Measurements from ENCODE around the gene GOPC. TPM values are rescaled to one million over a fixed set of nuclear protein-coding genes. Genes with fewer than 3 reads are reported as not detected.

The GOPC gene
- total and polyA plus RNA-seq, 2 experiments from 2014 or later, result 15.5 to 26.4 TPM

DNA sequence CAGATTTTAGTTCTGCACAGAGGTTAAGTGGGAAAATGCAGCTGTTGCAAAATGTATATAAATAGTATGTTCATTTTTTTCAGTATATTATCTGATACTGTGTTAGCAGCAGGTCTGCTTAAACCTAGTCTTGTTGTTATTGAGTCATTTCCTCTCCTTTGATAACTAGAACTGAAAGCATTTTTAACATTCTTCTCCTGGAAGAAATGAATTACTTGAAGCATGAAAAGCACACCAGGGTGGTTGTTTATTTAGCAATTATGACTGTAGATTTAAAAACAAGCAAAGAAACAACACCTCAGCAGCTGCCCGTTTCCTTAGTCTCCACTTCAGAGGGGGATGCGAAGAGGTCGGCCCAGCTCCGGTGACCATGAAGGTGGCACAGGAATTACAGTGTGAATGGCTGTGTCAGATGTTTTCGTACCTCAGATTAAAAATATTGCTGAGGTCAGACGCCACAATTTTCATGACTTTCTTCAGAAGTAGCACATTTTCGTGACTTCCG, 53.5 kb downstream of the GOPC start:
- no peaks in the 10 kb centered on the region for H3K36me3 ChIP-seq (ENCODE audit: insufficient read depth)
- no peaks in the 10 kb centered on the region for H3K9me3 Mint-ChIP-seq
- H3K4me1 Mint-ChIP-seq, result peaks cover 28% of the 10 kb centered on the region
- H3K27ac Mint-ChIP-seq, result no peak overlapping the region; the same call in 1 of the 2 replicates
- peaks cover 3% of the 10 kb centered on the region for H3K27me3 Mint-ChIP-seq (ENCODE audit: insufficient read depth, low read depth, poor library complexity)
- H4K20me1 ChIP-seq (replicated peaks; ENCODE audit: insufficient read depth), result no peaks in the 10 kb centered on the region
- no peaks in the 10 kb centered on the region for H3K9me2 ChIP-seq (ENCODE audit: insufficient read depth)
- ATAC-seq (no peak), DNase-seq (ENCODE audit: low spot score) (peak; percentile 21)
- H3F3A ChIP-seq (replicated peaks; ENCODE audit: low read depth), result no peaks in the 10 kb centered on the region
- no peaks in the 10 kb centered on the region for H3K79me2 ChIP-seq (replicated peaks; ENCODE audit: insufficient read depth)
- no peak for TF ChIP-seq CREB1 (CRISPR knock-in tag; IDR thresholded peaks at IDR 0.05; ENCODE audit: low read depth)
- 0 out of 2 replicates have a peak, but pooled peaks have one; percentile 22 for TF ChIP-seq NANOG (IDR thresholded peaks at IDR 0.05; ENCODE audit: borderline replicate concordance)
- H3K4me2 ChIP-seq, result peak overlapping the region; percentile 92
- peaks cover 30% of the 10 kb centered on the region for H3K4me1 ChIP-seq (ENCODE audit: insufficient read depth)
- no peak overlapping the region for H2AFZ ChIP-seq
- H3K27me3 ChIP-seq (ENCODE audit: insufficient read depth), result peaks cover 25% of the 10 kb centered on the region
- no peak overlapping the region for H3K27ac ChIP-seq (ENCODE audit: low read depth)
- H3K4me3 ChIP-seq, result peak overlapping the region; percentile 65
- H3K36me3 Mint-ChIP-seq (ENCODE audit: low read depth), result 0 out of 3 replicates have a peak, but pooled peaks cover 3% of the 10 kb centered on the region
- peak overlapping the region; percentile 23; the same call in 2 of the 3 replicates for H3K4me3 Mint-ChIP-seq

DNA sequence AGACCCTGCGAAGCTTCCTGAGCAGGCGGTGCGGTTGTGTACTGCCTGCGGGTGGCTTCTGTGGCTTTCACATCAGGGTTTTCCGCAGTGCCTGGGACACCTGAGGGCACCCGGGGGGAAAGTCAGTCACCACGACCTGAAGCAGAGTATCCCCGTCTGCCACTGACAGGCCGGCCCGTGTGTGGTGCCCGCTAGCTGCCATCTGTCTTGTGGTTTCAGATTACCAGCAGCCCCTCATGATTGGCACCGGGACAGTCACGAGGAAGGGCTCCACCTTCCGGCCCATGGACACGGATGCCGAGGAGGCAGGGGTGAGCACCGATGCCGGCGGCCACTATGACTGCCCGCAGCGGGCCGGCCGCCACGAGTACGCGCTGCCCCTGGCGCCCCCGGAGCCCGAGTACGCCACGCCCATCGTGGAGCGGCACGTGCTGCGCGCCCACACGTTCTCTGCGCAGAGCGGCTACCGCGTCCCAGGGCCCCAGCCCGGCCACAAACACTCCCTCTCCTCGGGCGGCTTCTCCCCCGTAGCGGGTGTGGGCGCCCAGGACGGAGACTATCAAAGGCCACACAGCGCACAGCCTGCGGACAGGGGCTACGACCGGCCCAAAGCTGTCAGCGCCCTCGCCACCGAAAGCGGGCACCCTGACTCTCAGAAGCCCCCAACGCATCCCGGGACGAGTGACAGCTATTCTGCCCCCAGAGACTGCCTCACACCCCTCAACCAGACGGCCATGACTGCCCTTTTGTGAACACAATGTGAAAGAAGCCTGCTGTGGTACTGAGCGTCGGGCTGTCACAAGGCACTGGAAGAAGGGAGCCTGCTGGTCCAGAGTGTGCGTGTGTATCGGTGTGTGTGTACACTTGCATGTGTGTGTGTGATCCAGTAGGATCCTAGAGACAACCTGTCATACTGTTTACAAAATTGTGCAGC, 54.4 kb downstream of the GOPC start:
- no peaks in the 10 kb centered on the region for H3K9me2 ChIP-seq (ENCODE audit: insufficient read depth)
- ATAC-seq (peak; percentile 92), DNase-seq (ENCODE audit: low spot score) (peak; percentile 84)
- H3K27ac Mint-ChIP-seq, result no peak overlapping the region
- H3K4me3 Mint-ChIP-seq, result peak overlapping the region; percentile 66
- H3K27ac ChIP-seq (ENCODE audit: low read depth), result no peak overlapping the region
- H3K4me1 ChIP-seq (ENCODE audit: insufficient read depth), result peaks cover 30% of the 10 kb centered on the region
- no peaks in the 10 kb centered on the region for H3K79me2 ChIP-seq (replicated peaks; ENCODE audit: insufficient read depth)
- H3K4me1 Mint-ChIP-seq, result peaks cover 28% of the 10 kb centered on the region
- no peaks in the 10 kb centered on the region for H3K9me3 Mint-ChIP-seq
- H2AFZ ChIP-seq, result peak overlapping the region; percentile 92
- H3K36me3 Mint-ChIP-seq (ENCODE audit: low read depth), result 0 out of 3 replicates have a peak, but pooled peaks cover 3% of the 10 kb centered on the region
- H3K36me3 ChIP-seq (ENCODE audit: insufficient read depth), result no peaks in the 10 kb centered on the region
- TF ChIP-seq, protein P1, sequence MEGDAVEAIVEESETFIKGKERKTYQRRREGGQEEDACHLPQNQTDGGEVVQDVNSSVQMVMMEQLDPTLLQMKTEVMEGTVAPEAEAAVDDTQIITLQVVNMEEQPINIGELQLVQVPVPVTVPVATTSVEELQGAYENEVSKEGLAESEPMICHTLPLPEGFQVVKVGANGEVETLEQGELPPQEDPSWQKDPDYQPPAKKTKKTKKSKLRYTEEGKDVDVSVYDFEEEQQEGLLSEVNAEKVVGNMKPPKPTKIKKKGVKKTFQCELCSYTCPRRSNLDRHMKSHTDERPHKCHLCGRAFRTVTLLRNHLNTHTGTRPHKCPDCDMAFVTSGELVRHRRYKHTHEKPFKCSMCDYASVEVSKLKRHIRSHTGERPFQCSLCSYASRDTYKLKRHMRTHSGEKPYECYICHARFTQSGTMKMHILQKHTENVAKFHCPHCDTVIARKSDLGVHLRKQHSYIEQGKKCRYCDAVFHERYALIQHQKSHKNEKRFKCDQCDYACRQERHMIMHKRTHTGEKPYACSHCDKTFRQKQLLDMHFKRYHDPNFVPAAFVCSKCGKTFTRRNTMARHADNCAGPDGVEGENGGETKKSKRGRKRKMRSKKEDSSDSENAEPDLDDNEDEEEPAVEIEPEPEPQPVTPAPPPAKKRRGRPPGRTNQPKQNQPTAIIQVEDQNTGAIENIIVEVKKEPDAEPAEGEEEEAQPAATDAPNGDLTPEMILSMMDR (conservative IDR thresholded peaks at IDR 0.05; ENCODE audit: low read depth in 2 of 2), result peak in 1 of 2 experiments; percentile 49; a peak in 2 of 4 replicates
- no peak for TF ChIP-seq NANOG (IDR thresholded peaks at IDR 0.05; ENCODE audit: borderline replicate concordance)
- H3K27me3 ChIP-seq (ENCODE audit: insufficient read depth), result peaks cover 25% of the 10 kb centered on the region
- peak overlapping the region; percentile 92 for H3K4me2 ChIP-seq
- H3K27me3 Mint-ChIP-seq (ENCODE audit: insufficient read depth, low read depth, poor library complexity), result peaks cover 3% of the 10 kb centered on the region
- H4K20me1 ChIP-seq (replicated peaks; ENCODE audit: insufficient read depth), result no peaks in the 10 kb centered on the region
- H3K4me3 ChIP-seq, result peak overlapping the region; percentile 65
- no peaks in the 10 kb centered on the region for H3F3A ChIP-seq (replicated peaks; ENCODE audit: low read depth)

DNA sequence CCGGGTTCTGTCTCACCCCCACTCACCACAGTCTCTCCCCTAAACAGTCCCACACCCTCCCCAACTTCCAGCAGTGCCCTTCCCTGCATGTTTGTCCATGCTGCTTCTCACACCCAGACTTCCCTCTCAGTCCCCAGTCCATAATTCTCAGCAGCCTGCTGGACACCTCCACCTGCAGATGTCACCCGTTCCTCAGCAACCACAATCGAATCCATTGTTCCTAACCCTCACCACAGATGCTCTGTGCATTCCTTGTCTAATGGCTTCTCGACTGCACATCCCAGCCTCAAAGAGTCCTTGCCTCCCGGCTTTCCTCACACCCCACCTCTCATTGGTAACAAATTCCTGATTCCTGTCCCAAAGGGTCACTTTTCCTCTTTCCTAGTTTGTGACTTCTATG, 55.6 kb downstream of the GOPC start:
- Histone ChIP-seq H3K79me2 (replicated peaks; ENCODE audit: insufficient read depth) (no peaks in the 10 kb centered on the region), H3K27ac (ENCODE audit: low read depth) (no peak overlapping the region), H3K9me2 (ENCODE audit: insufficient read depth) (no peaks in the 10 kb centered on the region), H3F3A (replicated peaks; ENCODE audit: low read depth) (no peaks in the 10 kb centered on the region), H4K20me1 (replicated peaks; ENCODE audit: insufficient read depth) (no peaks in the 10 kb centered on the region), H3K27me3 (ENCODE audit: insufficient read depth) (peaks cover 25% of the 10 kb centered on the region), H3K36me3 (ENCODE audit: insufficient read depth) (no peaks in the 10 kb centered on the region), H3K4me3 (no peak overlapping the region), H3K4me1 (ENCODE audit: insufficient read depth) (peaks cover 30% of the 10 kb centered on the region), H3K4me2 (no peak overlapping the region), H2AFZ (no peak overlapping the region)
- H3K4me1 Mint-ChIP-seq, result peaks cover 31% of the 10 kb centered on the region
- no peak overlapping the region for H3K27ac Mint-ChIP-seq
- peaks cover 3% of the 10 kb centered on the region for H3K27me3 Mint-ChIP-seq (ENCODE audit: insufficient read depth, low read depth, poor library complexity)
- no peak overlapping the region for H3K4me3 Mint-ChIP-seq
- H3K36me3 Mint-ChIP-seq (ENCODE audit: low read depth), result 0 out of 3 replicates have a peak, but pooled peaks cover 3% of the 10 kb centered on the region
- no peaks in the 10 kb centered on the region for H3K9me3 Mint-ChIP-seq
- ATAC-seq (no peak), DNase-seq (ENCODE audit: low spot score) (no peak)
- TF ChIP-seq EZH2 (IDR thresholded peaks at IDR 0.05; ENCODE audit: low read depth, unreplicated experiment) (no peak), JUNB (IDR thresholded peaks at IDR 0.05; ENCODE audit: unreplicated experiment) (no peak), POLR2AphosphoS5 (IDR thresholded peaks at IDR 0.05; ENCODE audit: low read depth) (no peak), STAT1 (IDR thresholded peaks at IDR 0.05; ENCODE audit: unreplicated experiment) (no peak)
- TF ChIP-seq, protein P2, sequence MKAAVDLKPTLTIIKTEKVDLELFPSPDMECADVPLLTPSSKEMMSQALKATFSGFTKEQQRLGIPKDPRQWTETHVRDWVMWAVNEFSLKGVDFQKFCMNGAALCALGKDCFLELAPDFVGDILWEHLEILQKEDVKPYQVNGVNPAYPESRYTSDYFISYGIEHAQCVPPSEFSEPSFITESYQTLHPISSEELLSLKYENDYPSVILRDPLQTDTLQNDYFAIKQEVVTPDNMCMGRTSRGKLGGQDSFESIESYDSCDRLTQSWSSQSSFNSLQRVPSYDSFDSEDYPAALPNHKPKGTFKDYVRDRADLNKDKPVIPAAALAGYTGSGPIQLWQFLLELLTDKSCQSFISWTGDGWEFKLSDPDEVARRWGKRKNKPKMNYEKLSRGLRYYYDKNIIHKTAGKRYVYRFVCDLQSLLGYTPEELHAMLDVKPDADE (IDR thresholded peaks at IDR 0.05), result no peak
- TF ChIP-seq, protein P3, sequence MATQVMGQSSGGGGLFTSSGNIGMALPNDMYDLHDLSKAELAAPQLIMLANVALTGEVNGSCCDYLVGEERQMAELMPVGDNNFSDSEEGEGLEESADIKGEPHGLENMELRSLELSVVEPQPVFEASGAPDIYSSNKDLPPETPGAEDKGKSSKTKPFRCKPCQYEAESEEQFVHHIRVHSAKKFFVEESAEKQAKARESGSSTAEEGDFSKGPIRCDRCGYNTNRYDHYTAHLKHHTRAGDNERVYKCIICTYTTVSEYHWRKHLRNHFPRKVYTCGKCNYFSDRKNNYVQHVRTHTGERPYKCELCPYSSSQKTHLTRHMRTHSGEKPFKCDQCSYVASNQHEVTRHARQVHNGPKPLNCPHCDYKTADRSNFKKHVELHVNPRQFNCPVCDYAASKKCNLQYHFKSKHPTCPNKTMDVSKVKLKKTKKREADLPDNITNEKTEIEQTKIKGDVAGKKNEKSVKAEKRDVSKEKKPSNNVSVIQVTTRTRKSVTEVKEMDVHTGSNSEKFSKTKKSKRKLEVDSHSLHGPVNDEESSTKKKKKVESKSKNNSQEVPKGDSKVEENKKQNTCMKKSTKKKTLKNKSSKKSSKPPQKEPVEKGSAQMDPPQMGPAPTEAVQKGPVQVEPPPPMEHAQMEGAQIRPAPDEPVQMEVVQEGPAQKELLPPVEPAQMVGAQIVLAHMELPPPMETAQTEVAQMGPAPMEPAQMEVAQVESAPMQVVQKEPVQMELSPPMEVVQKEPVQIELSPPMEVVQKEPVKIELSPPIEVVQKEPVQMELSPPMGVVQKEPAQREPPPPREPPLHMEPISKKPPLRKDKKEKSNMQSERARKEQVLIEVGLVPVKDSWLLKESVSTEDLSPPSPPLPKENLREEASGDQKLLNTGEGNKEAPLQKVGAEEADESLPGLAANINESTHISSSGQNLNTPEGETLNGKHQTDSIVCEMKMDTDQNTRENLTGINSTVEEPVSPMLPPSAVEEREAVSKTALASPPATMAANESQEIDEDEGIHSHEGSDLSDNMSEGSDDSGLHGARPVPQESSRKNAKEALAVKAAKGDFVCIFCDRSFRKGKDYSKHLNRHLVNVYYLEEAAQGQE (IDR thresholded peaks at IDR 0.05; ENCODE audit: unreplicated experiment), result no peak
